ENCODE results near the gene IMMP2L. TPM values are rescaled to one million over a fixed set of nuclear protein-coding genes. Genes with fewer than 3 reads are reported as not detected.

The IMMP2L gene
- polyA plus RNA-seq, 2 of the 4 experiments (the other 2 are of a cell fraction), result 16.1 to 23.8 TPM

DNA sequence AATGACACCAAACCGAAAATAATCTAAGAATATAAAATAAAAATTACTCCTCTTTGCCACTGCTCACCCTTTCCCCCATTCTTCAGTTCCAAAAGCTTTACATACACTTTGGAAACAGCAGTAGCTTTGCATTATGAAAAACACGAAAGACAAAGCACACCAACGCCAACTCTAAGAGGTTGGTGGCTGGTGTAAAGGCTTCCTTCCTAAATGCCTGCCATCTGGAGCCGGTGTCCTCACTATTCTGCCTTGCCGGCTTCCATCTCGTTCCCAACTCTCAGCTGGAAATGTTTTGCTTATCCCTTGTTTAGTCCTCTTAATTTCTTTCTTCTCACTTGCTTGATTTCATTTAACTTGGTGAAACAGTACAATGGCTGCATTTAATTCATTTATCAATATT lies 752.5 kb downstream of the IMMP2L start:
- WGBS (ENCODE audit: missing lambda C conversion rate), result 55% methylated on average over 6 of the region's 6 CpGs
- H3K27ac ChIP-seq, result no peak overlapping the region
- no peaks in the 10 kb centered on the region for H3K4me1 ChIP-seq
- no peaks in the 10 kb centered on the region for H3K9me3 ChIP-seq
- no peak overlapping the region for H3K4me2 ChIP-seq
- no peak overlapping the region for H3K4me3 ChIP-seq
- DNase-seq (ENCODE audit: low read depth in 1 of 2, low spot score in 1 of 2) (no peak), FAIRE-seq (no peak), ATAC-seq (no peak)
- POLR2A ChIA-PET, result no interaction called here
- TF ChIP-seq CTCF (IDR thresholded peaks at IDR 0.05), result no peak
- TF ChIP-seq CEBPB (IDR thresholded peaks at IDR 0.05), result no peak
- CTCF ChIA-PET, result no interaction called here

GRCh38 chr7:110808361-110808760 lies 753.9 kb downstream of the IMMP2L start:
- no peaks in the 10 kb centered on the region for H3K4me1 ChIP-seq
- FAIRE-seq (no peak), DNase-seq (ENCODE audit: low read depth in 1 of 2, low spot score in 1 of 2) (no peak), ATAC-seq (no peak)
- no peaks in the 10 kb centered on the region for H3K9me3 ChIP-seq
- ChIA-PET CTCF (no interaction called here), POLR2A (no interaction called here)
- WGBS (ENCODE audit: missing lambda C conversion rate), result 33% methylated on average over 1 of the region's 1 CpG
- TF ChIP-seq RARB (CRISPR knock-in tag; IDR thresholded peaks at IDR 0.05) (no peak), HOXA7 (CRISPR knock-in tag; IDR thresholded peaks at IDR 0.05) (no peak), HOXB13 (CRISPR knock-in tag; IDR thresholded peaks at IDR 0.05; ENCODE audit: low read depth) (no peak), BHLHE40 (IDR thresholded peaks at IDR 0.05; ENCODE audit: low read depth, low read length) (no peak), SREBF2 (IDR thresholded peaks at IDR 0.05) (no peak), HOXB5 (CRISPR knock-in tag; IDR thresholded peaks at IDR 0.05) (no peak), MYC (IDR thresholded peaks at IDR 0.05; ENCODE audit: borderline replicate concordance, low read length) (no peak), ATOH8 (CRISPR knock-in tag; IDR thresholded peaks at IDR 0.05; ENCODE audit: low read depth) (no peak), FOSL2 (IDR thresholded peaks at IDR 0.05) (no peak), FOSL2 (CRISPR knock-in tag; IDR thresholded peaks at IDR 0.05) (no peak), POLR2A (IDR thresholded peaks at IDR 0.05; ENCODE audit: low read length) (no peak), TP53 (CRISPR knock-in tag; IDR thresholded peaks at IDR 0.05) (no peak), NR3C1 (IDR thresholded peaks at IDR 0.05) (no peak), CTCF (IDR thresholded peaks at IDR 0.05) (no peak), PHF8 (IDR thresholded peaks at IDR 0.05; ENCODE audit: borderline replicate concordance, low read depth) (no peak), ZFP36 (IDR thresholded peaks at IDR 0.05; ENCODE audit: borderline replicate concordance, partially characterized antibody) (no peak), SMC3 (IDR thresholded peaks at IDR 0.05) (no peak), CBX2 (IDR thresholded peaks at IDR 0.05; ENCODE audit: borderline replicate concordance, low read depth) (no peak), EHMT2 (IDR thresholded peaks at IDR 0.05; ENCODE audit: low read depth) (no peak)
- TF ChIP-seq, protein P1, sequence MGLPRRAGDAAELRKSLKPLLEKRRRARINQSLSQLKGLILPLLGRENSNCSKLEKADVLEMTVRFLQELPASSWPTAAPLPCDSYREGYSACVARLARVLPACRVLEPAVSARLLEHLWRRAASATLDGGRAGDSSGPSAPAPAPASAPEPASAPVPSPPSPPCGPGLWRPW (IDR thresholded peaks at IDR 0.05), result no peak
- TF ChIP-seq, protein P2, sequence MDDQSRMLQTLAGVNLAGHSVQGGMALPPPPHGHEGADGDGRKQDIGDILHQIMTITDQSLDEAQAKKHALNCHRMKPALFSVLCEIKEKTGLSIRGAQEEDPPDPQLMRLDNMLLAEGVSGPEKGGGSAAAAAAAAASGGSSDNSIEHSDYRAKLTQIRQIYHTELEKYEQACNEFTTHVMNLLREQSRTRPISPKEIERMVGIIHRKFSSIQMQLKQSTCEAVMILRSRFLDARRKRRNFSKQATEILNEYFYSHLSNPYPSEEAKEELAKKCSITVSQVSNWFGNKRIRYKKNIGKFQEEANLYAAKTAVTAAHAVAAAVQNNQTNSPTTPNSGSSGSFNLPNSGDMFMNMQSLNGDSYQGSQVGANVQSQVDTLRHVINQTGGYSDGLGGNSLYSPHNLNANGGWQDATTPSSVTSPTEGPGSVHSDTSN (IDR thresholded peaks at IDR 0.05), result no peak
- H3K4me3 ChIP-seq, result no peak overlapping the region
- no peak overlapping the region for H3K27ac ChIP-seq
- H3K4me2 ChIP-seq, result no peak overlapping the region

Measured in A549 (cell line).